ENCODE results near the gene RASA4B.
"Not testable (repeated sequence)": the region's sequence is repeated elsewhere in the genome, so short reads cannot be mapped to it uniquely, and the experiment has no call there.

GRCh38 chr7:102484317-102484716 lies 33.3 kb downstream of the RASA4B start:
- TF ChIP-seq POLR2A, EP300 (IDR thresholded peaks at IDR 0.05): not testable (repeated sequence)

Measured in suprapubic skin (tissue), 2 donors.